Measurements from ENCODE around the gene KREMEN1.

GRCh38 chr22:29032584-29032983, 40.3 kb upstream of the KREMEN1 start:
- no peak for TF ChIP-seq CTCF (IDR thresholded peaks at IDR 0.05; ENCODE audit: poor library complexity)
- TF ChIP-seq EZH2phosphoT487 (IDR thresholded peaks at IDR 0.05; ENCODE audit: low read depth, severe bottlenecking, unreplicated experiment), result no peak
